GM12865 (cell line): ENCODE data around the gene SYTL5.
"Not testable (repeated sequence)": the region's sequence is repeated elsewhere in the genome, so short reads cannot be mapped to it uniquely, and the experiment has no call there.

ENCODE experiments used
- DNase-seq: peaks from one replicate; pipeline ENCODE4 v3.0.0; 2010; ENCODE audit warnings: low read depth
- H3K4me3 ChIP-seq: 2 replicates; pipeline ENCODE4 v1.5.1; 2011; ENCODE audit warnings: mild to moderate bottlenecking, low read depth, low read length, control low read depth
- TF ChIP-seq, protein P1 (sequence below): IDR thresholded peaks from 2 replicates; pipeline ENCODE4 v1.5.1; 2011; ENCODE audit warnings: low read length, control low read depth, low read depth, inconsistent platforms; ENCODE audit not compliant: insufficient read depth; ENCODE audit errors: missing control alignments

SYTL5 gene

DNA sequence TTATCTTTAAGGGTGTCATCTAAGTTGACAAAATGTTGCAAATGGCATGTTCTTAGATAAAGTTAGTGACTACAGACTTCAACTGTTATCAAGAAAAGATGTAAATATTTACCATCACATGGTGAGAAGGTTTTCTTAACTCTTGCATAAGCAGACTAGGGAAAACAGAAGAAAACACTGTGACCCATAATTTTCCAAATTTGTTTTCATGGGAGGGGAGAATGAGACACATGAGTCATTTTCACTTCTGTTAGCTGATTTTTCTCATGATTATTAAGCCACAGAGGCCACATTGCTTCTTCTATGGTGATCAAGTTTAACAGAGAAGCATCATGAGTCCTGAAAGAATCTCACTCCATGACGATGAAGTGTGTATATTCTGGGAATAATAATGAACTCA, 30.2 kb upstream of the SYTL5 start:
- DNase-seq, result no peak
- TF ChIP-seq, protein P1, sequence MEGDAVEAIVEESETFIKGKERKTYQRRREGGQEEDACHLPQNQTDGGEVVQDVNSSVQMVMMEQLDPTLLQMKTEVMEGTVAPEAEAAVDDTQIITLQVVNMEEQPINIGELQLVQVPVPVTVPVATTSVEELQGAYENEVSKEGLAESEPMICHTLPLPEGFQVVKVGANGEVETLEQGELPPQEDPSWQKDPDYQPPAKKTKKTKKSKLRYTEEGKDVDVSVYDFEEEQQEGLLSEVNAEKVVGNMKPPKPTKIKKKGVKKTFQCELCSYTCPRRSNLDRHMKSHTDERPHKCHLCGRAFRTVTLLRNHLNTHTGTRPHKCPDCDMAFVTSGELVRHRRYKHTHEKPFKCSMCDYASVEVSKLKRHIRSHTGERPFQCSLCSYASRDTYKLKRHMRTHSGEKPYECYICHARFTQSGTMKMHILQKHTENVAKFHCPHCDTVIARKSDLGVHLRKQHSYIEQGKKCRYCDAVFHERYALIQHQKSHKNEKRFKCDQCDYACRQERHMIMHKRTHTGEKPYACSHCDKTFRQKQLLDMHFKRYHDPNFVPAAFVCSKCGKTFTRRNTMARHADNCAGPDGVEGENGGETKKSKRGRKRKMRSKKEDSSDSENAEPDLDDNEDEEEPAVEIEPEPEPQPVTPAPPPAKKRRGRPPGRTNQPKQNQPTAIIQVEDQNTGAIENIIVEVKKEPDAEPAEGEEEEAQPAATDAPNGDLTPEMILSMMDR, result no peak
- H3K4me3 ChIP-seq, result no peak overlapping the region

DNA sequence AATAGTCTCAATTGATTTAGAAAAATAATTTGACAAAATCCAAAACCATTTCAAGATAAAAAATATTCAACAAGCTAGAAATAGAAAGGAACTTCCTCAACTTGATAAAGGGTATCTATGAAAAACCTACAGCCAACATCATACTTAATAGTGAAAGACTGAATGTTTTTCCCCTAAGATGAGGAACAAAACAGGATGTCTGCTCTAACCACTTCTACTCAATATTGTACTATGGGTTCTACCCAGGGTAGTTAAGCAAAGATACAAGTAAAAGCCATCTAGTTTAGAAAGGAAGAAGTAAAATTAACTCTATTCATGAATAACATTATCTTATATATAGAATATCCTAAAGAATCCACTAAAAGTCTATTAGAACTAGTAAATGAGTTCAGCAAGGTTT, 21.5 kb upstream of the SYTL5 start:
- DNase-seq, result no peak
- H3K4me3 ChIP-seq, result no peak overlapping the region
- TF ChIP-seq, protein P1, result no peak

DNA sequence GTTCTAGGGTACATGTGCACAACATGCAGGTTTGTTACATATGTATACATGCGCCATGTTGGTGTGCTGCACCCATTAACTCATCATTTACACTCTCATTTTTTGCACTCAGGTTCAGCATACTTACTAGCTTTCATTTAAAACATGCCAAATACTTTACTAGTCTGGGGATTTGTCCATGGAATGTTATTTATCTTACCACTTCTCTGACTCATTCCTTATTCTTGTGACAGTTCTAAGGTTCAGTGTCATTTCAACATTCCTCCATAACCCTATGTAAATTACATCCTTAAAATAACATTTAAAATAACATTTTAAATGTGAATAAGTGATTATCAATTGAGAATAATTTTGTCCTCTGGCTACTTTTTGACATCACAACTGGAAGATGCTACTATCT, 19.5 kb upstream of the SYTL5 start:
- no peak for DNase-seq
- TF ChIP-seq, protein P1, result no peak
- no peak overlapping the region for H3K4me3 ChIP-seq

DNA sequence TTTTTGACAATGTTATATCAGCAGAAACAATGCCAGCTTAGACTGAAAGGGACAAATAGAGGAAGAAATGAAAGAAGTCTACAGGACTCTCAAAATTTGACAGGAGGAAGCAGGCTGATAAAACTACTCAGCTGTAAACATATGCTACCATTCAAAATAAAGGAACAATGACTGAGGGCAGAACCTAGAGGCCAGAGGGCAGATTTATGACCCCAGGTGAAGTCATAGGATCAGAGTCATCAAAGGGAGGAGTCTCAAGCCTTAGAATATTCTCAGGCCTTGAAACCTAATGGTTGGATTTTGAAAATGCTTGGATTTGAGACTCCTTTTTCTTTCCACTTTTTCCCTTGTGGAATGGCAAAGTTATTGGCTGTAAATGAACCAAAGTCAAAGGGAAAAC, 17.0 kb upstream of the SYTL5 start:
- TF ChIP-seq, protein P1, result no peak
- H3K4me3 ChIP-seq, result no peak overlapping the region
- no peak for DNase-seq

DNA sequence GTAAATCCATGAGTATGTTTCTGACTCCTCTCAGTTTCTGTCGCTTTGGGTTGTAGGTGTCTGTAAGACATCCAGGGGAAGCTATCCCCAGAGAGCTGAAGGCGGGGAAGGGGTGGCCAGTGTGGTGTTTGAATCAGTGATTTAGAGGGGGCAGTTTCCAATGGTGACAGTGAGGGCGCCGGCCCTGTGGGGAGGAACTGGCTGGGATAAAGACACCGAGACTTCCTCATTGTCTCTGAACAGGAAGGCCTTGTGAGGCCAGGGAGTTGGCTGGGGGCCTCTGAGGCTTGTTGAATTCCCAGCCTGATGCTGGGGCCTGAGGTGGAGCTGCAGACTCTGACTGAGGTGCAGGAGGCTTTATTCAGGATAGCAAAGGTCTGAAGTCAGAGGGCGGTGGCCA, 15.1 kb upstream of the SYTL5 start:
- DNase-seq, H3K4me3 ChIP-seq: not testable (repeated sequence)

DNA sequence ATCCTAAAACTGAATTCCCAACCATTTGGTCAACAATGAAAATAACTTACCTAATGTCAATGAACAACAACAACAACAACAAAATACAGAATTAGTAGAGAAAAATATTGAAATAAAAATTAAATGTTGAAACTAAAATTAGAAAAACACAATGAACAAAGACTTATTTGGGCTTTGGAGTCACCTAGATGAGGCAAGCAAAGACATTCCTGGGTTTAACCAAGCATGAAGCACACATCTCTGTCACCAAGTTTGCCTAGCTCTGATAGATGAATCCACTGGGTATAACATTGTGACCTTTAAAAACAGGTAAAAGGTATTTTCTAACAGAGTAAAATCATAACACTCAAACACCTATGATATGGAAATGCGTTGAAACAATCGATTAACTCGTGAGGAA, 13.2 kb upstream of the SYTL5 start:
- TF ChIP-seq, protein P1, result no peak
- no peak for DNase-seq
- no peak overlapping the region for H3K4me3 ChIP-seq

DNA sequence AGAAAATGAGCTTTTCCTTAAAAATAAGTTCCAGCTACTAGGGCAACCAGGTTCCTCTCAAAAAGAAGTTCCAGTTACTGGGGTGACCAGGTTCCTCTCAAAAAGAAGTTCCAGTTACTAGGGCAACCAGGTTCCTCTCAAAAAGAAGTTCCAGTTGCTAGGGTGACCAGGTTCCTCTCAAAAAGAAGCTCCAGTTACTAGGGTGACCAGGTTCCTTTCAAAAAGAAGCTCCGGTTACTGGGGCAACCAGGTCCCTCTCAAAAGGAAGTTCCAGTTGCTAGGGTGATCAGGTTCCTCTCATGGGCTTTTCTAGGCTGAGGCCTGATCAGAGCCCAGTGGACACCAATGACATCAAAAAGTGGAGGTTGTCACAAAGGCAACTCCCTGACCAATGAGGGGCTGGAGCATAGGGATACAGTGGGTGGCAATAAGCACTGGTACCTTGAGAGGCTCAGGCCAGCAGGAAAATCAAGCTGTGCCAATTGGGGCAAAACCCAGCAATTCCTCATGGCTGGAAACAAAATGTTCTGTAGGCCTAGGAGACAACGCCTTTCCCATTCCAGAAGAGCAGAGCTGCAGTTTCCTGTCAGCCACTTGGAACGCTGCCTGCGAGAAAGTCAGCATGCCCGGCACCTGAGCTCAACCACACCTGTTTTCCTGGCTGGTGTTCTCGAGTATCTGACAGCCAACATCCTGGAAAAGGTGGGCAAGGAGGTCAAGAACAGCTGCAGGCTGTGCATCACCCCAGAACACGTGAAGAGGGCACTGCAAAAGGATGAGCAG, 12.3 kb upstream of the SYTL5 start:
- peak; percentile 81 for DNase-seq
- H3K4me3 ChIP-seq, result no peak overlapping the region
- TF ChIP-seq, protein P1, result no peak
